Measurements from ENCODE around the gene SPATA13.

The SPATA13 gene

DNA sequence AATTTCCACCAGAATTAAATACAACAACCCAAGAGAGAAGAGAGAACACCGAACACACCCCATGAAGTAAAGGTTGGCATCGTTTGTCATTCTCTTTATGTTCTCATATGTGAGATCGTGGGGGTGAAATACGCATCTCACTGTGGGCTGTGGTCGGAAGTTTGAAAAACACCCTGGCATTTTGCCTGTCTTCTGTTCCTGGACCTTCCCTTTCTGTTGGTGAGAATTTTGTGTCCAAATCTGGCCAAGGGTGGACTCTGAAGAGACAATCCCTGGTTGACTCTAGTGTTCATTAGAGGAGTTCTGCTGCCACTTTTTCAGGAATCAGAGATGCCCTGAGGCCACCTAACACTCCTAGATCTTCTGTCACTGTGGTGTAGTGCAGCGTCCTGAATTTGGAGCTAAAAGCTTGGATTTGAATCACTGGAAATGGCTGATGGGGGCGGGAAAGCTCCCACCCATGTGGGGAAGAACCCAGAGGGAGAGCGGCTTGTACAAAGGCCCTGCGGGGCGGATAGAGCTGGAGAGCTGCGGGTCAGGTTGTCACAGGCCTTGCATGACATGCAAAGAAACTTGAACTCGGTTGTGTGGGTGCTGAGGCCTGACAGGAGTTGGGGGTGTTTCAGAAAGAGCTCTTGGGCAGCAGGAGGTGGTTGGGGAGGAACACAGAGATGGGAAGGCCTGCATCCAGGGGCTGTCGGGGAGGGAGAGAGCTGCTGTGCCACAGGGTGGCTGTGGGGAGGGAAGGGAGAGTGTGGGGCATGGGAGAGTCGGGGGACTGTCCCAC is 11.1 kb upstream of the SPATA13 start:
- Histone ChIP-seq H3K27me3 (ENCODE audit: low read length) (no peaks in the 10 kb centered on the region), H4K20me1 (ENCODE audit: low read depth, low read length) (no peaks in the 10 kb centered on the region), H3K9ac (ENCODE audit: low read length) (no peak overlapping the region), H3K79me2 (ENCODE audit: insufficient read depth, low read length) (no peaks in the 10 kb centered on the region), H3K9me3 (ENCODE audit: insufficient read depth, low read length) (no peaks in the 10 kb centered on the region), H3K27ac (ENCODE audit: low read depth, low read length) (no peak overlapping the region), H3F3A (ENCODE audit: insufficient read depth) (no peaks in the 10 kb centered on the region), H3K4me3 (ENCODE audit: insufficient read depth, low read length, poor library complexity, severe bottlenecking) (no peak overlapping the region), H3K4me2 (ENCODE audit: low read depth, low read length, poor library complexity, severe bottlenecking) (no peak overlapping the region), H3K9me2 (replicated peaks; ENCODE audit: insufficient read depth, low read length) (no peaks in the 10 kb centered on the region), H2AFZ (ENCODE audit: low read depth, low read length, severe bottlenecking) (no peak overlapping the region), H3K36me3 (ENCODE audit: low read length) (no peaks in the 10 kb centered on the region)
- TF ChIP-seq, protein P1, sequence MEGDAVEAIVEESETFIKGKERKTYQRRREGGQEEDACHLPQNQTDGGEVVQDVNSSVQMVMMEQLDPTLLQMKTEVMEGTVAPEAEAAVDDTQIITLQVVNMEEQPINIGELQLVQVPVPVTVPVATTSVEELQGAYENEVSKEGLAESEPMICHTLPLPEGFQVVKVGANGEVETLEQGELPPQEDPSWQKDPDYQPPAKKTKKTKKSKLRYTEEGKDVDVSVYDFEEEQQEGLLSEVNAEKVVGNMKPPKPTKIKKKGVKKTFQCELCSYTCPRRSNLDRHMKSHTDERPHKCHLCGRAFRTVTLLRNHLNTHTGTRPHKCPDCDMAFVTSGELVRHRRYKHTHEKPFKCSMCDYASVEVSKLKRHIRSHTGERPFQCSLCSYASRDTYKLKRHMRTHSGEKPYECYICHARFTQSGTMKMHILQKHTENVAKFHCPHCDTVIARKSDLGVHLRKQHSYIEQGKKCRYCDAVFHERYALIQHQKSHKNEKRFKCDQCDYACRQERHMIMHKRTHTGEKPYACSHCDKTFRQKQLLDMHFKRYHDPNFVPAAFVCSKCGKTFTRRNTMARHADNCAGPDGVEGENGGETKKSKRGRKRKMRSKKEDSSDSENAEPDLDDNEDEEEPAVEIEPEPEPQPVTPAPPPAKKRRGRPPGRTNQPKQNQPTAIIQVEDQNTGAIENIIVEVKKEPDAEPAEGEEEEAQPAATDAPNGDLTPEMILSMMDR (IDR thresholded peaks at IDR 0.05; ENCODE audit: insufficient read depth, low read length, poor library complexity, severe bottlenecking): no peak
- TF ChIP-seq EZH2phosphoT487 (conservative IDR thresholded peaks at IDR 0.05; ENCODE audit: low read length): no peak

DNA sequence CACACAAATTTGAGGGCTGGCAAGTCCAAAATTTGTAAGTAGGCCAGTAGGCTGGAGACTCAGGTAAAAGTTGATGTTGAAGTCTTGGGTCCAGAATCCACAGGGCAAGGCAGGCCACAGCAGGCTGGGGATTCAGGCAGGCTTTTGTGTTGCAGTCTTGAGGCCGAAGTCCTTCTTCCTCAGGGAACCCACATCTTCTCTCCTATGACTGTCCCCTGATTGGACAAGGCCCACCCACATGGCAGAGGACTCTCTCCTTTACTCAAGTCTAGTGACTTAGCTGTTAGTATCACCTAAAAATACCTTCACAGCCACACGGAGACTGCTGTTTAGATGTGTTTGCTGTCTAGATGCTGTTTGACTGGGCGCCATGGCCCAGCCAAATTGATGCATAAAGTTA is 9.9 kb upstream of the SPATA13 start:
- no peaks in the 10 kb centered on the region for H3K36me3 ChIP-seq (ENCODE audit: low read length)
- H3K27me3 ChIP-seq (ENCODE audit: low read length): no peaks in the 10 kb centered on the region
- H3K4me2 ChIP-seq (ENCODE audit: low read depth, low read length, poor library complexity, severe bottlenecking): no peak overlapping the region
- TF ChIP-seq, protein P1 (IDR thresholded peaks at IDR 0.05; ENCODE audit: insufficient read depth, low read length, poor library complexity, severe bottlenecking): no peak
- no peak for TF ChIP-seq EZH2phosphoT487 (conservative IDR thresholded peaks at IDR 0.05; ENCODE audit: low read length)
- no peaks in the 10 kb centered on the region for H3F3A ChIP-seq (ENCODE audit: insufficient read depth)
- no peak overlapping the region for H3K27ac ChIP-seq (ENCODE audit: low read depth, low read length)
- H3K9ac ChIP-seq (ENCODE audit: low read length): no peak overlapping the region
- H3K79me2 ChIP-seq (ENCODE audit: insufficient read depth, low read length): no peaks in the 10 kb centered on the region
- H3K9me2 ChIP-seq (replicated peaks; ENCODE audit: insufficient read depth, low read length): no peaks in the 10 kb centered on the region
- no peaks in the 10 kb centered on the region for H3K9me3 ChIP-seq (ENCODE audit: insufficient read depth, low read length)
- no peak overlapping the region for H3K4me3 ChIP-seq (ENCODE audit: insufficient read depth, low read length, poor library complexity, severe bottlenecking)
- H4K20me1 ChIP-seq (ENCODE audit: low read depth, low read length): no peaks in the 10 kb centered on the region
- no peak overlapping the region for H2AFZ ChIP-seq (ENCODE audit: low read depth, low read length, severe bottlenecking)

DNA sequence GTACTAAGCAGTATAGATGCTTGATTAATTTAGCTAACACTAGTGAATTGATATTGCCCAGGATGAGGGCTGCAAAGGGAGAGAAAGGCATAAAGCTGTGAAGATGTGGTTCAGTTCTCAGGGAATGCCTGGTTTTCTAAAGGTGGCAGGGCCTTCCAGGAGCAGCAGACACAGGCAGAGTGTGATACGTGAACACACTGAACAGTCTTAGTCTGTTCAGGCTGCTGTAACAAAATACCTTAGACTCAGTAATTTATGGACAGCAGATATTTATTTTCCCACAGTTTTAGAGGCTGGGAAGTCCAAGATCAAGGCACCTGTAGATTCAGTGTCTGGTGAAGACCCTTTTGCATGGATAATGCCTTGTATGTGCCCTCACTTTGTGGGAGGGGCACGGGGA is 8.7 kb upstream of the SPATA13 start:
- Histone ChIP-seq H2AFZ (ENCODE audit: low read depth, low read length, severe bottlenecking) (no peak overlapping the region), H3K4me3 (ENCODE audit: insufficient read depth, low read length, poor library complexity, severe bottlenecking) (no peak overlapping the region), H4K20me1 (ENCODE audit: low read depth, low read length) (no peaks in the 10 kb centered on the region), H3K36me3 (ENCODE audit: low read length) (no peaks in the 10 kb centered on the region), H3F3A (ENCODE audit: insufficient read depth) (no peaks in the 10 kb centered on the region), H3K9ac (ENCODE audit: low read length) (no peak overlapping the region), H3K27me3 (ENCODE audit: low read length) (no peaks in the 10 kb centered on the region), H3K9me3 (ENCODE audit: insufficient read depth, low read length) (no peaks in the 10 kb centered on the region), H3K27ac (ENCODE audit: low read depth, low read length) (no peak overlapping the region), H3K9me2 (replicated peaks; ENCODE audit: insufficient read depth, low read length) (no peaks in the 10 kb centered on the region), H3K79me2 (ENCODE audit: insufficient read depth, low read length) (no peaks in the 10 kb centered on the region), H3K4me2 (ENCODE audit: low read depth, low read length, poor library complexity, severe bottlenecking) (no peak overlapping the region)
- no peak for TF ChIP-seq EZH2phosphoT487 (conservative IDR thresholded peaks at IDR 0.05; ENCODE audit: low read length)
- TF ChIP-seq, protein P1 (IDR thresholded peaks at IDR 0.05; ENCODE audit: insufficient read depth, low read length, poor library complexity, severe bottlenecking): no peak
